Astrocyte of the cerebellum (primary cell): ENCODE results near the gene ATOX1.

ENCODE experiments used
- DNase-seq: peaks from one replicate; pipeline ENCODE4 v3.0.0-alpha.2; 2011; ENCODE audit warnings: low read depth
- H3K4me3 ChIP-seq: 2 replicates; pipeline ENCODE4 v1.5.1; 2011; ENCODE audit warnings: mild to moderate bottlenecking, low read depth, low read length, moderate library complexity
- CTCF ChIP-seq: IDR thresholded peaks from 2 replicates; pipeline ENCODE4 v1.5.1; 2012; ENCODE audit warnings: low read length, low read depth, moderate library complexity, mild to moderate bottlenecking; ENCODE audit errors: missing control alignments
- in situ Hi-C: cut with HindIII; loops from 2 replicates; pipeline ENCODE4 v1.10.0; 2017; ENCODE audit warnings: low sequenced_read_pairs

The ATOX1 gene

DNA sequence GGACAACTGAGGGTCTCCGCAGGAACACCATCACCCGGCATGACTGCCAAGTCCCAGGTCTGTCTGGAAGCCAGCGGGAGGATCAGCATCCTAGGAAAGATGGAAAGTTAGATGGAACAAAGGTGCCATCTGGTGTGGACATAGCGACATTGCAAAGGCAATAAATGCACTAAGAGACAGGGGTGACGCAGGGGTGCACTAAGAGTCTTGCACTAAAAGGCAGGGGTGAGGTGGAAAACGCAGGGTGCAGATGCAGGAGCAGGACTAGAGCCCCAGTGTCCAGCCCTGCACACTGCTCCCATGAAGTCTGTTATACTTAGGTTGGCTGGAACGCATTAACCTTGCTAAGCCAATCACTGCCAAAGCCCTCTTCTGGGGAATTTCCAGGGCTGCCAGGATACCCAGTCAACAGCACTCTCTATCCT, 15.5 kb downstream of the ATOX1 start:
- TF ChIP-seq CTCF, result peak; percentile 77
- peak; percentile 50 for DNase-seq
- H3K4me3 ChIP-seq, result no peak overlapping the region
- in situ Hi-C loops, result loop anchor here (5.0 kb wide), 1 partner anchor 76 kb away; no protein-coding TSS in a partner anchor

- no peak overlapping the region for H3K4me3 ChIP-seq
- DNase-seq, result no peak
- no peak for TF ChIP-seq CTCF
- in situ Hi-C loops, result loop anchor here (5.0 kb wide), 1 partner anchor 75 kb away; no protein-coding TSS in a partner anchor
Measured at GRCh38 chr5:151741678-151742423, 16.6 kb downstream of the ATOX1 start.

DNA sequence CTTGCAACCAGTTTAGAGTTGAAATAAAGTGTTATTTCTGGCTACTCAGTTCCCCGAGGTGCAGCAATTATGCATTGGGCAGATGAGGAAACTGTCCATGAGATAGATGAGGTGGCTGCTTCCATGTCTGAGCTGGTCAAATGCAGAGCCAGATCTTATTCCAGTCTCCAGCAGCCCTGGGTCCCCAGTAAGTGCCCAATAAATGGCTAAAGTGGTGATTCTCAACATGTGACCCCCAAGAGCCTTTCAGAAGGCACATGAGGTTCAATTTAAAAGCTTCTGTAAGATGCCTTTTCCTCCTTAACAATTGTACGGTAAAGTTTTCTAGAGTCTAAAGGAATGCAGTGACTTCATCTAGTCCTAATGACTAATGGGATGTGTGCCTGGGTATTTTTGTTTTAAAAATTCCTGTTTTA, 17.5 kb downstream of the ATOX1 start:
- in situ Hi-C loops, result loop anchor here (5.0 kb wide), 1 partner anchor 74 kb away; no protein-coding TSS in a partner anchor
- no peak for TF ChIP-seq CTCF
- H3K4me3 ChIP-seq, result no peak overlapping the region
- peak; percentile 31 for DNase-seq

- peak; percentile 81 for TF ChIP-seq CTCF
- DNase-seq, result peak; percentile 88
- peak overlapping the region; percentile 2 for H3K4me3 ChIP-seq
- in situ Hi-C loops, result loop anchor here (5.0 kb wide), 1 partner anchor 73 kb away; no protein-coding TSS in a partner anchor
Measured at GRCh38 chr5:151740336-151740942, 18.0 kb downstream of the ATOX1 start.

DNA sequence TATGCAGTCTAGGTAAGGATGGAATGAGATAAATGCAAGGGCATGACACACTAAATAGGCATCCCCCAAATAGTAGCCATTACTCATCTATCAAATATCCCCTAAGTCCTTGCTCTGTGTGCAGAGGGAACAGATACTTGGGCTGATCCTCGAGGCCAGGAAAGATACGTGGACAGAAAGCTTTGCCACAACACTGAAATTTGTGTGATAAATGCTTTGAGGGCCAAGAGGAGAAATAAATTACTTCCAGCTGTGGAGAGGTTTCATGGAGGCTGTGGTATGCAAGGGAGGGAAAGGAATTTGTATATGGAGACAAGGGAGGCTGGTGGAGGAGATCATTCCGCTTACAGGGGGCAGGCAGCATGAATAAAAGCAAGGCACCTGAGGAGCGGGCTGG, 18.5 kb downstream of the ATOX1 start:
- DNase-seq, result peak; percentile 80
- in situ Hi-C loops, result loop anchor here (5.0 kb wide), 1 partner anchor 73 kb away; no protein-coding TSS in a partner anchor
- peak overlapping the region; percentile 2 for H3K4me3 ChIP-seq
- no peak for TF ChIP-seq CTCF

DNA sequence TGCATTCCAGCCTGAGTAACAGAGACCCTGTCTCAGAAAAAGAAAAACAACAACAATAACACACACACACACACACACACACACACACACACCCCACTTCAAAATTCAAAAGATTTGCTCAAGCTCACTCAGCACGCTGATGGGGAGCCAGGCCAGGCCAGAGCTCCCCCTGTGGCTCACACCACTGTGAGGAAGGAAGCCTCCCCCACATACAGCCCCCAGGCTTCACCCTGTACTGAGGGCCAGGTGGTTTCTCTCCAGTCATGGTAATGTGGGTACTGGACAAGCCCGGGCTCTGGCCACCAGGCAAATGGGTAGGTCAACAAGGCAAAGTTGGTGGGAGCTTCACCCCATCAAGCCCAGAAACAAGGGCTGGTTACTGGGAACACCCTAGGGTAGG, 19.0 kb downstream of the ATOX1 start:
- TF ChIP-seq CTCF, result peak; percentile 8
- in situ Hi-C loops, result no loop called here
- no peak overlapping the region for H3K4me3 ChIP-seq
- DNase-seq, result no peak
